Measurements from ENCODE around the gene RPS3.

GRCh38 chr11:75426720-75427086 lies 27.4 kb downstream of the RPS3 start:
- no peak for TF ChIP-seq CTCF (IDR thresholded peaks at IDR 0.05)
- no peak for TF ChIP-seq POLR2A (IDR thresholded peaks at IDR 0.05)
- TF ChIP-seq EP300 (IDR thresholded peaks at IDR 0.05): no peak
